DOHH2 (cell line): ENCODE results near the gene RAD51B.

Experiments used
- H3F3A ChIP-seq: fragments of 200-600 bp; sonication (generic), shearing (Covaris generic); 2 replicates; pipeline ENCODE4 v1.6.0; 2016; ENCODE audit warnings: antibody characterized with exemption, mild to moderate bottlenecking; ENCODE audit not compliant: control insufficient read depth, insufficient read depth
- H3K27ac ChIP-seq: fragments of 200-600 bp; sonication (generic); 2 replicates; pipeline ENCODE4 v1.5.1; 2014; ENCODE audit warnings: low read depth, mild to moderate bottlenecking, low read length, moderate library complexity
- H3K27me3 ChIP-seq: fragments of 200-600 bp; sonication (generic); 2 replicates; pipeline ENCODE4 v1.6.1; 2014; ENCODE audit warnings: mild to moderate bottlenecking, low read length, mixed read lengths; ENCODE audit not compliant: control insufficient read depth
- H3K36me3 ChIP-seq: fragments of 200-600 bp; sonication (generic); 2 replicates; pipeline ENCODE4 v1.6.1; 2014; ENCODE audit warnings: mild to moderate bottlenecking, low read length, moderate library complexity, mixed read lengths; ENCODE audit not compliant: control insufficient read depth
- H3K4me1 ChIP-seq: fragments of 200-600 bp; sonication (generic); 2 replicates; pipeline ENCODE4 v1.6.1; 2014; ENCODE audit warnings: mild to moderate bottlenecking, low read length, mixed read lengths; ENCODE audit not compliant: control insufficient read depth
- H3K4me2 ChIP-seq: fragments of 200-600 bp; sonication (generic); 2 replicates; pipeline ENCODE4 v1.6.0; 2014; ENCODE audit warnings: mild to moderate bottlenecking, low read length, moderate library complexity
- H3K4me3 ChIP-seq: fragments of 200-600 bp; sonication (generic); 2 replicates; pipeline ENCODE4 v1.5.1; 2014; ENCODE audit warnings: mild to moderate bottlenecking, low read length, mixed read lengths
- H3K79me2 ChIP-seq: fragments of 200-600 bp; sonication (generic); 2 replicates; pipeline ENCODE4 v1.6.1; 2014; ENCODE audit warnings: mild to moderate bottlenecking, low read length, mixed read lengths; ENCODE audit not compliant: control insufficient read depth
- H3K9me2 ChIP-seq: fragments of 200-600 bp; sonication (generic); replicated peaks from 2 replicates; pipeline ENCODE4 v1.6.1; 2014; ENCODE audit warnings: mild to moderate bottlenecking, low read length, mixed read lengths; ENCODE audit not compliant: control insufficient read depth
- H3K9me3 ChIP-seq: fragments of 200-600 bp; sonication (generic); 2 replicates; pipeline ENCODE4 v1.6.1; 2014; ENCODE audit warnings: antibody characterized with exemption, low read length, mixed read lengths; ENCODE audit not compliant: control insufficient read depth, insufficient read depth
- H4K20me1 ChIP-seq: fragments of 200-600 bp; sonication (generic); 2 replicates; pipeline ENCODE4 v1.6.0; 2014; ENCODE audit warnings: low read depth, mild to moderate bottlenecking, antibody characterized with exemption, low read length, moderate library complexity; ENCODE audit not compliant: control insufficient read depth, insufficient read depth
- EZH2phosphoT487 ChIP-seq: fragments of 200-600 bp; sonication (generic); IDR thresholded peaks from 2 replicates; pipeline ENCODE4 v1.6.1; 2017; ENCODE audit warnings: borderline replicate concordance, mild to moderate bottlenecking, antibody characterized with exemption, low read length, moderate library complexity, mixed read lengths
- TF ChIP-seq, protein P1 (sequence below): fragments of 200-600 bp; sonication (generic); IDR thresholded peaks from one replicate; pipeline ENCODE4 v1.5.1; 2014; ENCODE audit warnings: antibody characterized with exemption, mild to moderate bottlenecking, low read depth, low read length; ENCODE audit not compliant: poor library complexity, severe bottlenecking

The RAD51B gene

DNA sequence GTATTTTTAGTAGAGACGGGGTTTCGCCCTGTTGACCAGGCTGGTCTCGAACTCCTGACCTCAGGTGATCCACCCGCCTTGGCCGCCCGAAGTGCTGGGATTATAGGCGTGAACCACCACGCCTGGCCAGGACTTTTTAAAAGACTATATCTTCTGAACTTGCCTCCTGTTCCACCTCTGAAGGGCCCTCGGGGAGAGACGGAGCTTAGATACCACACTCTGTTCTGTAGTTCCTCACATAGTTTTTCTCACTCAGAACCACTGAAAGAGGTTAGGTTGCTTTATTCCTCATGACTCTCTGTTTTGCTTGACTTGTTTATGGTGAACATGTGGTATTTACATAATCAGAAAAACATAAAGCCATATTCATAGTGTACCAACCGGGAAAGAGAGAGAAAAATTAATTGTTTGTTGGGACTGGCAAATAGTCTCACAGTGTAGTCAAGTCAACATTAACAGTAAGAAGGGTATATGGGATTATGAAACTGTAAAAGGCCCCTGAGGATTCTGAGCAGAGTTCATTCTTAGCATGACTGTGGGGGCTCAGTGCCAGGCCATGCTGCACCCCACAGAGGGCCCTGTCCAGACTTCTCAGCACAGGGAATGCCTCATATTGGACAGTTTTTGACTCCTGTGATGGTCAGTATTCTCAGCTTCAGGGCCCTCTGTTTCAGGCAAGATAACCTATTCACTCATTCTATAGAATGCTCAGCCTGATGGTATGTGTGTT, 631.0 kb downstream of the RAD51B start:
- Histone ChIP-seq H3K4me2 (no peak overlapping the region), H4K20me1 (no peaks in the 10 kb centered on the region), H3K9me3 (no peaks in the 10 kb centered on the region), H3K27ac (no peak overlapping the region), H3K4me3 (no peak overlapping the region), H3F3A (no peaks in the 10 kb centered on the region), H3K79me2 (no peaks in the 10 kb centered on the region), H3K36me3 (no peaks in the 10 kb centered on the region), H3K27me3 (no peaks in the 10 kb centered on the region), H3K4me1 (peaks cover 29% of the 10 kb centered on the region), H3K9me2 (no peaks in the 10 kb centered on the region)
- TF ChIP-seq EZH2phosphoT487, result no peak
- TF ChIP-seq, protein P1, sequence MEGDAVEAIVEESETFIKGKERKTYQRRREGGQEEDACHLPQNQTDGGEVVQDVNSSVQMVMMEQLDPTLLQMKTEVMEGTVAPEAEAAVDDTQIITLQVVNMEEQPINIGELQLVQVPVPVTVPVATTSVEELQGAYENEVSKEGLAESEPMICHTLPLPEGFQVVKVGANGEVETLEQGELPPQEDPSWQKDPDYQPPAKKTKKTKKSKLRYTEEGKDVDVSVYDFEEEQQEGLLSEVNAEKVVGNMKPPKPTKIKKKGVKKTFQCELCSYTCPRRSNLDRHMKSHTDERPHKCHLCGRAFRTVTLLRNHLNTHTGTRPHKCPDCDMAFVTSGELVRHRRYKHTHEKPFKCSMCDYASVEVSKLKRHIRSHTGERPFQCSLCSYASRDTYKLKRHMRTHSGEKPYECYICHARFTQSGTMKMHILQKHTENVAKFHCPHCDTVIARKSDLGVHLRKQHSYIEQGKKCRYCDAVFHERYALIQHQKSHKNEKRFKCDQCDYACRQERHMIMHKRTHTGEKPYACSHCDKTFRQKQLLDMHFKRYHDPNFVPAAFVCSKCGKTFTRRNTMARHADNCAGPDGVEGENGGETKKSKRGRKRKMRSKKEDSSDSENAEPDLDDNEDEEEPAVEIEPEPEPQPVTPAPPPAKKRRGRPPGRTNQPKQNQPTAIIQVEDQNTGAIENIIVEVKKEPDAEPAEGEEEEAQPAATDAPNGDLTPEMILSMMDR, result no peak

DNA sequence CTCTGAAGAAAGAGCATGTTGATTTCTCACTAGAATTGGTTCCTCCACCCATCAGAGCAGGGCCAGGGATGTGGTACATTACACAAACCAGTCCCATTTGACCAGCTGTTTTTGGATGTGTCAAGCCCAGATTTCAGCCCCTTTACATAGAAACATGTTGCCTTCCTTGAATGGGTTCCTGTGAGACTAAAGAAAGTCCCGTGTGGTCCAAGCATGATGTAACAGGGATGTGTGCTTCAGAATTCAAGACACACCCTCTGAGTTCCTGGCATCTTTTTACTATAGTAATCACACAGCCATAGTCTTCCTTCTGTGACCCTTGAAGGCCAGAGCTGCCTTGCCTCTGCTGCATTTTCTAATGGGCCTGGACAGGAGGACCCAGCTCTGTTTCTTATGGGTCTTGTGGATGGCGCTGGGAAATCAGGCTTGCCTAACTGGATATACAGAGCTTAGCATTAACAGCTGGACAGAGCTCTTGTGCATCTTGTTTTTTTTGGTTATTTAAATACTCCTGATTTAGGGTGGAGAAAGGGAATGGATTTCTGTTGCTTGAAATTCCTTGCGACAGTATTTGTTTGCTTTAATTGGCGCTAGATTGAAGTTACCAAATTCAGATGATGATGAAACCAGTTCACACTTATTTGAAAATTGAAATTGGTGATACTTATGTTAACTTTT, 632.3 kb downstream of the RAD51B start:
- no peak for TF ChIP-seq EZH2phosphoT487
- TF ChIP-seq, protein P1, result no peak
- Histone ChIP-seq H3K27me3 (no peaks in the 10 kb centered on the region), H3K4me1 (peaks cover 29% of the 10 kb centered on the region), H3F3A (no peaks in the 10 kb centered on the region), H3K4me3 (no peak overlapping the region), H3K9me3 (no peaks in the 10 kb centered on the region), H3K9me2 (no peaks in the 10 kb centered on the region), H3K4me2 (no peak overlapping the region), H3K36me3 (no peaks in the 10 kb centered on the region), H3K27ac (no peak overlapping the region), H4K20me1 (no peaks in the 10 kb centered on the region), H3K79me2 (no peaks in the 10 kb centered on the region)

DNA sequence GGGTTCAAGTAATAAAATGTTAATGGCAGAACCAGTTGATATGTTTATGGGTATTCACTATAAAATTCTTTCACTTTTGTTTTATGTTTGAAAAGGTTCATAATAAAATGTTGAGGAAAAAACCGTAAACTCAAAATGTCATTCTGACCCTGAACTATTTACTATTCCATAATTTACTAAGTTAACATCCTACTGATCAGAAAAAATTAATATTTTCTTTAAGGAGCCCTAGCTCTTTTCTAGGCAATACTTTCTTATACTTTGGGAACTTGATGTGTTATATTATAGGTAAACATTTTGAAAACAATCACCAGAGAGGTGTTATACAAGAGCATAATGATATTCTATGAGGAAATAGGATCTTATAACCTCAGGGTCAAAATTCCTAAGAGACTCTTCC, 638.7 kb downstream of the RAD51B start:
- Histone ChIP-seq H3K4me2 (no peak overlapping the region), H3K4me3 (no peak overlapping the region), H3K27me3 (no peaks in the 10 kb centered on the region), H3K36me3 (no peaks in the 10 kb centered on the region), H3K4me1 (peaks cover 18% of the 10 kb centered on the region), H4K20me1 (no peaks in the 10 kb centered on the region), H3F3A (no peaks in the 10 kb centered on the region), H3K9me3 (no peaks in the 10 kb centered on the region), H3K27ac (no peak overlapping the region), H3K79me2 (no peaks in the 10 kb centered on the region), H3K9me2 (no peaks in the 10 kb centered on the region)
- TF ChIP-seq EZH2phosphoT487, result no peak
- TF ChIP-seq, protein P1, result no peak
